GM12878 (cell line): Measurements from ENCODE around the gene MYO1D. TPM values are rescaled to one million over a fixed set of nuclear protein-coding genes. Genes with fewer than 3 reads are reported as not detected.

ENCODE experiments used
- ATAC-seq: fragments of 200-7000 bp; cut with Tn5 transposase; 3 replicates; pipeline ENCODE4 v1.9.1; 2020; ENCODE audit warnings: mild to moderate bottlenecking, moderate library complexity
- BruUV-seq: library from RNA; stranded (reverse); fragments of 400-500 nt; replicated peaks from 2 replicates; lab custom pipeline; 2021; lab: Mats Ljungman, UMichigan
- CTCF ChIA-PET: fragments of 300-600 bp; sonication (Branson Sonifier 250); formaldehyde crosslinking; extraction: SDS; loops from one replicate; lab custom pipeline; 2021; ENCODE audit warnings: inconsistent platforms; lab: Yijun Ruan, JAX
- POLR2A ChIA-PET: fragments of 350-600 bp; formaldehyde crosslinking; extraction: SDS; loops from one replicate; lab custom pipeline; 2021; ENCODE audit warnings: inconsistent platforms; lab: Charles Lee
- RAD21 ChIA-PET: fragments of 300-600 bp; sonication (Branson Sonifier 250); formaldehyde crosslinking; loops from one replicate; lab custom pipeline; 2023; ENCODE audit warnings: antibody characterized with exemption; ENCODE audit not compliant: unreplicated experiment; lab: Charles Lee
- SMC1A ChIA-PET: fragments of 300-600 bp; sonication (Branson Sonifier 250); formaldehyde crosslinking; loops from one replicate; lab custom pipeline; 2023; ENCODE audit not compliant: unreplicated experiment, uncharacterized antibody; lab: Charles Lee
- DNase-seq: peaks from one replicate; pipeline ENCODE4 v3.0.0-alpha.2; 2011; ENCODE audit warnings: low read depth, low spot score
- FAIRE-seq: peaks from 3 replicates; lab custom pipeline; 2011; peaks lifted over from hg19 to GRCh38; lab: Jason Lieb, UNC
- H2AFZ ChIP-seq: 2 replicates; pipeline ENCODE4 v1.6.0; 2011; ENCODE audit warnings: low read depth, low read length, control low read depth; ENCODE audit not compliant: control insufficient read depth
- H3K27ac ChIP-seq: 2 replicates; pipeline ENCODE4 v1.5.1; 2011; ENCODE audit warnings: control low read depth; ENCODE audit not compliant: control insufficient read depth, insufficient read depth
- H3K27me3 ChIP-seq, 2 experiments: replicated peaks in 1 of 2; 2 replicates each; pipeline versions ENCODE4 v1.6.0 to v1.6.1; 2011; ENCODE audit warnings: low read length in 1 of 2; ENCODE audit not compliant: control insufficient read depth in 2 of 2, insufficient read depth in 2 of 2
- H3K36me3 ChIP-seq, 2 experiments: 2 replicates each; pipeline ENCODE4 v1.5.1; 2011; ENCODE audit warnings: low read length in 1 of 2; ENCODE audit not compliant: control insufficient read depth in 2 of 2, insufficient read depth in 2 of 2
- H3K4me1 ChIP-seq: 2 replicates; pipeline ENCODE4 v1.6.1; 2011; ENCODE audit warnings: mild to moderate bottlenecking, low read length, moderate library complexity, mixed read lengths; ENCODE audit not compliant: control insufficient read depth, insufficient read depth
- H3K4me2 ChIP-seq: 2 replicates; pipeline ENCODE4 v1.6.0; 2011; ENCODE audit warnings: control low read depth; ENCODE audit not compliant: control insufficient read depth, insufficient read depth
- H3K4me3 ChIP-seq: fragments of 200-600 bp; sonication (generic); 2 replicates; pipeline ENCODE4 v1.5.1; 2016
- H3K79me2 ChIP-seq: 2 replicates; pipeline ENCODE4 v1.6.0; 2011; ENCODE audit warnings: low read length; ENCODE audit not compliant: control insufficient read depth, insufficient read depth
- H3K9ac ChIP-seq: 2 replicates; pipeline ENCODE4 v1.8.0; 2011; ENCODE audit warnings: low read length, control low read depth, mixed read lengths; ENCODE audit not compliant: control insufficient read depth, insufficient read depth
- H3K9me3 ChIP-seq: replicated peaks from 3 replicates; pipeline ENCODE4 v1.5.1; 2011; ENCODE audit warnings: mild to moderate bottlenecking, low read length; ENCODE audit not compliant: control insufficient read depth, insufficient read depth
- H4K20me1 ChIP-seq: 2 replicates; pipeline ENCODE4 v1.6.0; 2011; ENCODE audit not compliant: control insufficient read depth, insufficient read depth
- BCL11A ChIP-seq: IDR thresholded peaks from 2 replicates; pipeline ENCODE4 v1.6.1; 2011; ENCODE audit warnings: low read depth, low read length
- BHLHE40 ChIP-seq, 2 experiments: fragments of 450-650 bp in 1 of 2; IDR thresholded peaks; 2 replicates each; pipeline ENCODE4 v1.6.1; 2011 to 2017; ENCODE audit warnings: low read depth in 2 of 2, borderline replicate concordance in 1 of 2, improper control_type of control experiment in 1 of 2, low read length in 1 of 2, mild to moderate bottlenecking in 1 of 2
- JUND ChIP-seq: IDR thresholded peaks from 2 replicates; pipeline ENCODE4 v1.6.1; 2012; ENCODE audit warnings: low read depth, mild to moderate bottlenecking, low read length, improper control_type of control experiment, moderate library complexity
- WGBS: methylation state at CpG from one replicate; pipeline ENCODE4 v1.1.6; 2016; ENCODE audit warnings: low lambda C conversion rate; ENCODE audit not compliant: insufficient replicate concordance, insufficient coverage; ENCODE audit errors: missing lambda C conversion rate; 5-methylcytosine and 5-hydroxymethylcytosine counted together
- in situ Hi-C: fragments of 300-500 bp; cut with MboI; formaldehyde crosslinking; loops from 9 replicates; pipeline ENCODE4 v1.14.3; 2018; ENCODE audit warnings: mixed read lengths
- intact Hi-C: fragments of 100-400 bp; cut with micrococcal nuclease; formaldehyde crosslinking; loops from one replicate; pipeline ENCODE4 v1.14.2; 2022; ENCODE audit not compliant: unreplicated experiment
- polyA plus RNA-seq, 11 experiments: library from polyadenylated mRNA; depleted of rRNA in 4 of 11; unstranded in 6 of 11; stranded (reverse) in 5 of 11; fragments of >200 nt; fragmentation: Nextera tagmentation in 4 of 11; fragmentation: Illumina TruSeq in 1 of 11; extraction: Ambion mirVana in 4 of 11; extraction: Trizol in 1 of 11; gene quantifications; 1 replicate in 1 of 11; 2 replicates in 10 of 11; pipeline versions ENCODE4 v1.2.1 to v1.2.3, GENCODE V29; 2011 to 2016; ENCODE audit warnings: inconsistent platforms in 2 of 11, missing spikeins in 2 of 11, low read depth in 1 of 11
- total RNA-seq, 4 experiments: library from RNA; depleted of rRNA in 3 of 4; stranded (reverse); fragments of >200 nt in 3 of 4; fragmentation: Illumina TruSeq in 1 of 4; extraction: Trizol in 1 of 4; gene quantifications; 2 replicates each; pipeline versions ENCODE4 v1.2.1 to v1.2.3, GENCODE V29; 2013 to 2021

MYO1D gene
- total and polyA plus RNA-seq, 10 of the 15 experiments (the other 5 are each of a cell fraction or from before 2014, with no cell fraction given) = 1.8 to 37.7 (median 25.4) TPM

- TF ChIP-seq JUND (peak; percentile 39; the same call in 1 of the 2 replicates), BHLHE40 (IDR thresholded peaks at IDR 0.05; ENCODE audit: borderline replicate concordance in 1 of 2, low read depth in 2 of 2, low read length in 1 of 2) (peak in 1 of 2 experiments; percentile 41; a peak in 1 of 4 replicates)
These were observed 16.9 kb downstream of the MYO1D start (continued) for GRCh38 chr17:32859857-32860525.

DNA sequence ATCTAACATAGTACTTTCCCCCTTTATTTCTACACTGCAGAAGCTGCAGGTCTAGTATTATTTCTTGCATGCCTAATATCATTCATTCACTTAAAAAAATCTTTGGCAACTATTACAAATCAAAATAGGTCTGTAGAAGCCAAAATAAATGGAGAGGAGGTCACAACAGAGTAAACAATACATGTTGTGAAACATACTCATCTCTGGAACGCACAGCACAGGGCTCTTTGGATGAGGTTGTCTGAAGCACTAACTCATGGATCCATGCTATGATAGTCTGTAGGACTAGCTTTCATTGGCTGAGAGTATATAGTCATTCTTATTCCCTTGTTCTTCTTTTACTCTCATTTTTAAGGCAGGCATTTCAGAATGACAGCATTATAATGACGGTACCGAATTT, 21.3 kb downstream of the MYO1D start:
- TF ChIP-seq BCL11A = no peak
- FAIRE-seq (no peak), ATAC-seq (no peak), DNase-seq (no peak)
- no peaks in the 10 kb centered on the region for H3K9me3 ChIP-seq
- in situ Hi-C loops = no loop called here
- BruUV-seq = no TSS peak
- H3K4me1 ChIP-seq = peaks cover 2% of the 10 kb centered on the region; the same call in 1 of the 2 replicates
- no peak overlapping the region for H3K27ac ChIP-seq
- no peaks in the 10 kb centered on the region; the same call in none of the 2 replicates for H3K79me2 ChIP-seq
- POLR2A ChIA-PET = no interaction called here
- H3K9ac ChIP-seq = no peak overlapping the region
- no peak overlapping the region for H3K4me3 ChIP-seq
- H3K27me3 ChIP-seq = no peaks in the 10 kb centered on the region
- H2AFZ ChIP-seq = no peak overlapping the region
- no peaks in the 10 kb centered on the region for H3K36me3 ChIP-seq
- no peak overlapping the region for H3K4me2 ChIP-seq
- RAD21 ChIA-PET = interaction anchor here (0.6 to 1.5 kb wide), 2 partner anchors 22 to 72 kb away, joined by 3 to 4 read pairs; no protein-coding TSS in a partner anchor
- SMC1A ChIA-PET = interaction anchor here (0.5 to 12.8 kb wide), 7 partner anchors 11 to 83 kb away, joined by 3 to 127 read pairs (median 5); partner anchors contain the start of gene MYO1D
- intact Hi-C loops = no loop called here
- 98% methylated on average over 3 of the region's 3 CpGs for WGBS
- H4K20me1 ChIP-seq = no peaks in the 10 kb centered on the region
- CTCF ChIA-PET = interaction anchor here (1.0 to 2.5 kb wide), 3 partner anchors 9 to 73 kb away, joined by 3 to 11 read pairs (median 3); no protein-coding TSS in a partner anchor
